ENCODE data around the gene SHC1. TPM values are rescaled to one million over a fixed set of nuclear protein-coding genes. Genes with fewer than 3 reads are reported as not detected.

SHC1 gene
- total RNA-seq, 1 experiment from 2014 or later: 199 TPM

GRCh38 chr1:154961207-154962155 lies 9.1 kb downstream of the SHC1 start, which contains the start of gene PYGO2 (continued):
- TF ChIP-seq, protein P1, sequence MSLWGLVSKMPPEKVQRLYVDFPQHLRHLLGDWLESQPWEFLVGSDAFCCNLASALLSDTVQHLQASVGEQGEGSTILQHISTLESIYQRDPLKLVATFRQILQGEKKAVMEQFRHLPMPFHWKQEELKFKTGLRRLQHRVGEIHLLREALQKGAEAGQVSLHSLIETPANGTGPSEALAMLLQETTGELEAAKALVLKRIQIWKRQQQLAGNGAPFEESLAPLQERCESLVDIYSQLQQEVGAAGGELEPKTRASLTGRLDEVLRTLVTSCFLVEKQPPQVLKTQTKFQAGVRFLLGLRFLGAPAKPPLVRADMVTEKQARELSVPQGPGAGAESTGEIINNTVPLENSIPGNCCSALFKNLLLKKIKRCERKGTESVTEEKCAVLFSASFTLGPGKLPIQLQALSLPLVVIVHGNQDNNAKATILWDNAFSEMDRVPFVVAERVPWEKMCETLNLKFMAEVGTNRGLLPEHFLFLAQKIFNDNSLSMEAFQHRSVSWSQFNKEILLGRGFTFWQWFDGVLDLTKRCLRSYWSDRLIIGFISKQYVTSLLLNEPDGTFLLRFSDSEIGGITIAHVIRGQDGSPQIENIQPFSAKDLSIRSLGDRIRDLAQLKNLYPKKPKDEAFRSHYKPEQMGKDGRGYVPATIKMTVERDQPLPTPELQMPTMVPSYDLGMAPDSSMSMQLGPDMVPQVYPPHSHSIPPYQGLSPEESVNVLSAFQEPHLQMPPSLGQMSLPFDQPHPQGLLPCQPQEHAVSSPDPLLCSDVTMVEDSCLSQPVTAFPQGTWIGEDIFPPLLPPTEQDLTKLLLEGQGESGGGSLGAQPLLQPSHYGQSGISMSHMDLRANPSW (CRISPR knock-in tag; conservative IDR thresholded peaks at IDR 0.05; ENCODE audit: low read depth): 0 out of 2 replicates have a peak, but pooled peaks have one; percentile 27
- TF ChIP-seq NFYB (CRISPR knock-in tag; conservative IDR thresholded peaks at IDR 0.05; ENCODE audit: low read depth) (peak; percentile 30; the same call in 1 of the 2 replicates), ZNF219 (CRISPR knock-in tag; IDR thresholded peaks at IDR 0.05; ENCODE audit: borderline replicate concordance) (0 out of 2 replicates have a peak, but pooled peaks have one; percentile 66), ZNF425 (CRISPR knock-in tag; conservative IDR thresholded peaks at IDR 0.05) (no peak), ZNF232 (CRISPR knock-in tag; IDR thresholded peaks at IDR 0.05) (peak; percentile 89), ETV6 (CRISPR knock-in tag; IDR thresholded peaks at IDR 0.05) (peak; percentile 56; the same call in 1 of the 2 replicates), HMGXB4 (CRISPR knock-in tag; IDR thresholded peaks at IDR 0.05) (peak; percentile 92; the same call in 1 of the 2 replicates), GABPB1 (CRISPR knock-in tag; IDR thresholded peaks at IDR 0.05) (peak; percentile 57), ZNF423 (CRISPR knock-in tag; IDR thresholded peaks at IDR 0.05) (no peak), HMGA2 (CRISPR knock-in tag; IDR thresholded peaks at IDR 0.05) (no peak), ATF1 (CRISPR knock-in tag; IDR thresholded peaks at IDR 0.05) (peak; percentile 87; the same call in 1 of the 2 replicates), ZNF121 (CRISPR knock-in tag; IDR thresholded peaks at IDR 0.05) (no peak), ZNF671 (CRISPR knock-in tag; IDR thresholded peaks at IDR 0.05) (peak; percentile 84; the same call in 1 of the 2 replicates), TP53 (CRISPR knock-in tag; IDR thresholded peaks at IDR 0.05) (peak; percentile 47; the same call in 1 of the 2 replicates), PRRX2 (CRISPR knock-in tag; IDR thresholded peaks at IDR 0.05) (peak; percentile 73), ARID4B (CRISPR knock-in tag; IDR thresholded peaks at IDR 0.05; ENCODE audit: borderline replicate concordance) (peak; percentile 85; the same call in 1 of the 2 replicates), MXD4 (CRISPR knock-in tag; IDR thresholded peaks at IDR 0.05; ENCODE audit: borderline replicate concordance) (no peak)
- TF ChIP-seq, protein P2, sequence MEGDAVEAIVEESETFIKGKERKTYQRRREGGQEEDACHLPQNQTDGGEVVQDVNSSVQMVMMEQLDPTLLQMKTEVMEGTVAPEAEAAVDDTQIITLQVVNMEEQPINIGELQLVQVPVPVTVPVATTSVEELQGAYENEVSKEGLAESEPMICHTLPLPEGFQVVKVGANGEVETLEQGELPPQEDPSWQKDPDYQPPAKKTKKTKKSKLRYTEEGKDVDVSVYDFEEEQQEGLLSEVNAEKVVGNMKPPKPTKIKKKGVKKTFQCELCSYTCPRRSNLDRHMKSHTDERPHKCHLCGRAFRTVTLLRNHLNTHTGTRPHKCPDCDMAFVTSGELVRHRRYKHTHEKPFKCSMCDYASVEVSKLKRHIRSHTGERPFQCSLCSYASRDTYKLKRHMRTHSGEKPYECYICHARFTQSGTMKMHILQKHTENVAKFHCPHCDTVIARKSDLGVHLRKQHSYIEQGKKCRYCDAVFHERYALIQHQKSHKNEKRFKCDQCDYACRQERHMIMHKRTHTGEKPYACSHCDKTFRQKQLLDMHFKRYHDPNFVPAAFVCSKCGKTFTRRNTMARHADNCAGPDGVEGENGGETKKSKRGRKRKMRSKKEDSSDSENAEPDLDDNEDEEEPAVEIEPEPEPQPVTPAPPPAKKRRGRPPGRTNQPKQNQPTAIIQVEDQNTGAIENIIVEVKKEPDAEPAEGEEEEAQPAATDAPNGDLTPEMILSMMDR (IDR thresholded peaks at IDR 0.05): no peak
- TF ChIP-seq, protein P3, sequence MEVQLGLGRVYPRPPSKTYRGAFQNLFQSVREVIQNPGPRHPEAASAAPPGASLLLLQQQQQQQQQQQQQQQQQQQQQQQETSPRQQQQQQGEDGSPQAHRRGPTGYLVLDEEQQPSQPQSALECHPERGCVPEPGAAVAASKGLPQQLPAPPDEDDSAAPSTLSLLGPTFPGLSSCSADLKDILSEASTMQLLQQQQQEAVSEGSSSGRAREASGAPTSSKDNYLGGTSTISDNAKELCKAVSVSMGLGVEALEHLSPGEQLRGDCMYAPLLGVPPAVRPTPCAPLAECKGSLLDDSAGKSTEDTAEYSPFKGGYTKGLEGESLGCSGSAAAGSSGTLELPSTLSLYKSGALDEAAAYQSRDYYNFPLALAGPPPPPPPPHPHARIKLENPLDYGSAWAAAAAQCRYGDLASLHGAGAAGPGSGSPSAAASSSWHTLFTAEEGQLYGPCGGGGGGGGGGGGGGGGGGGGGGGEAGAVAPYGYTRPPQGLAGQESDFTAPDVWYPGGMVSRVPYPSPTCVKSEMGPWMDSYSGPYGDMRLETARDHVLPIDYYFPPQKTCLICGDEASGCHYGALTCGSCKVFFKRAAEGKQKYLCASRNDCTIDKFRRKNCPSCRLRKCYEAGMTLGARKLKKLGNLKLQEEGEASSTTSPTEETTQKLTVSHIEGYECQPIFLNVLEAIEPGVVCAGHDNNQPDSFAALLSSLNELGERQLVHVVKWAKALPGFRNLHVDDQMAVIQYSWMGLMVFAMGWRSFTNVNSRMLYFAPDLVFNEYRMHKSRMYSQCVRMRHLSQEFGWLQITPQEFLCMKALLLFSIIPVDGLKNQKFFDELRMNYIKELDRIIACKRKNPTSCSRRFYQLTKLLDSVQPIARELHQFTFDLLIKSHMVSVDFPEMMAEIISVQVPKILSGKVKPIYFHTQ (CRISPR knock-in tag; IDR thresholded peaks at IDR 0.05): 0 out of 2 replicates have a peak, but pooled peaks have one; percentile 5
- TF ChIP-seq, protein P4, sequence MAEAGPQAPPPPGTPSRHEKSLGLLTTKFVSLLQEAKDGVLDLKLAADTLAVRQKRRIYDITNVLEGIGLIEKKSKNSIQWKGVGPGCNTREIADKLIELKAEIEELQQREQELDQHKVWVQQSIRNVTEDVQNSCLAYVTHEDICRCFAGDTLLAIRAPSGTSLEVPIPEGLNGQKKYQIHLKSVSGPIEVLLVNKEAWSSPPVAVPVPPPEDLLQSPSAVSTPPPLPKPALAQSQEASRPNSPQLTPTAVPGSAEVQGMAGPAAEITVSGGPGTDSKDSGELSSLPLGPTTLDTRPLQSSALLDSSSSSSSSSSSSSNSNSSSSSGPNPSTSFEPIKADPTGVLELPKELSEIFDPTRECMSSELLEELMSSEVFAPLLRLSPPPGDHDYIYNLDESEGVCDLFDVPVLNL (CRISPR knock-in tag; IDR thresholded peaks at IDR 0.05; ENCODE audit: borderline replicate concordance, low read depth): peak; percentile 49; the same call in 1 of the 2 replicates
